K562 (cell line): ENCODE measurements around the gene LRFN2.

ENCODE experiments used
- CAMTA2 ChIP-seq: fragments of 250-450 bp; sonication (Bioruptor Pico); conservative IDR thresholded peaks from 2 replicates; pipeline ENCODE4 v1.5.1; 2022
- CHD2 ChIP-seq: IDR thresholded peaks from 2 replicates; pipeline ENCODE4 v1.6.1; 2011; ENCODE audit warnings: low read depth, low read length
- CTCF ChIP-seq, 3 experiments: IDR thresholded peaks in 2 of 3; conservative IDR thresholded peaks in 1 of 3; 2 replicates each; pipeline ENCODE4 v1.5.1; 2011 to 2012; ENCODE audit warnings: low read length in 3 of 3, mild to moderate bottlenecking in 3 of 3, control low read depth in 2 of 3, improper control_type of control experiment in 1 of 3, inconsistent platforms in 1 of 3, low read depth in 1 of 3, mixed read lengths in 1 of 3, moderate library complexity in 1 of 3; ENCODE audit not compliant: insufficient read depth in 2 of 3
- ELF1 ChIP-seq: fragments of 200-800 bp; sonication (Bioruptor generic); IDR thresholded peaks from 2 replicates; pipeline ENCODE4 v1.6.1; 2016; ENCODE audit warnings: missing genetic modification characterization, missing compliant biosample characterization
- FOXA1 ChIP-seq: fragments of 450-650 bp; IDR thresholded peaks from 2 replicates; pipeline ENCODE4 v1.6.1; 2016; ENCODE audit warnings: mild to moderate bottlenecking, borderline replicate concordance
- KLF1 ChIP-seq: fragments of 450-650 bp; IDR thresholded peaks from 2 replicates; pipeline ENCODE4 v1.6.1; 2016; ENCODE audit warnings: missing genetic modification characterization, missing compliant biosample characterization
- KLF16 ChIP-seq: IDR thresholded peaks from 2 replicates; pipeline ENCODE4 v1.6.1; 2016; ENCODE audit warnings: antibody characterized with exemption
- MEF2D ChIP-seq: conservative IDR thresholded peaks from 2 replicates; pipeline ENCODE4 v1.6.1; 2016; ENCODE audit warnings: low read depth, missing genetic modification characterization, missing compliant biosample characterization
- POLR2AphosphoS5 ChIP-seq: IDR thresholded peaks from 2 replicates; pipeline ENCODE4 v1.6.1; 2011; ENCODE audit warnings: mild to moderate bottlenecking, low read depth, low read length, moderate library complexity; ENCODE audit not compliant: control insufficient read depth, insufficient read depth
- XRCC3 ChIP-seq: fragments of 450-650 bp; IDR thresholded peaks from 2 replicates; pipeline ENCODE4 v1.6.1; 2017; ENCODE audit warnings: mild to moderate bottlenecking, moderate library complexity
- YY1 ChIP-seq, 3 experiments: IDR thresholded peaks; 2 replicates each; pipeline ENCODE4 v1.6.1; 2011; ENCODE audit warnings: low read length in 2 of 3, mild to moderate bottlenecking in 2 of 3, moderate library complexity in 2 of 3, borderline replicate concordance in 1 of 3, control low read depth in 1 of 3, low read depth in 1 of 3; ENCODE audit not compliant: insufficient read depth in 3 of 3, insufficient replicate concordance in 2 of 3, control insufficient read depth in 1 of 3, insufficient read length in 1 of 3; ENCODE audit errors: extremely low read depth in 1 of 3
- ZNF75A ChIP-seq: fragments of 450-650 bp; formaldehyde crosslinking; IDR thresholded peaks from 2 replicates; pipeline ENCODE4 v1.4.0; 2020; ENCODE audit warnings: mild to moderate bottlenecking
- TF ChIP-seq, protein P1 (sequence below): fragments of 450-650 bp; formaldehyde crosslinking; IDR thresholded peaks from 2 replicates; pipeline ENCODE4 v1.4.0; 2020; ENCODE audit warnings: mild to moderate bottlenecking, mixed read lengths

GRCh38 chr6:40520678-40521077 is 66.5 kb downstream of the LRFN2 start:
- TF ChIP-seq XRCC3, result no peak
- no peak for TF ChIP-seq KLF1 (tag)
- no peak for TF ChIP-seq ZNF75A (CRISPR knock-in tag)
- TF ChIP-seq CAMTA2, result no peak
- no peak for TF ChIP-seq CHD2
- no peak for TF ChIP-seq KLF16
- TF ChIP-seq POLR2AphosphoS5, result no peak
- TF ChIP-seq FOXA1, result no peak
- TF ChIP-seq ELF1, result no peak
- TF ChIP-seq, protein P1, sequence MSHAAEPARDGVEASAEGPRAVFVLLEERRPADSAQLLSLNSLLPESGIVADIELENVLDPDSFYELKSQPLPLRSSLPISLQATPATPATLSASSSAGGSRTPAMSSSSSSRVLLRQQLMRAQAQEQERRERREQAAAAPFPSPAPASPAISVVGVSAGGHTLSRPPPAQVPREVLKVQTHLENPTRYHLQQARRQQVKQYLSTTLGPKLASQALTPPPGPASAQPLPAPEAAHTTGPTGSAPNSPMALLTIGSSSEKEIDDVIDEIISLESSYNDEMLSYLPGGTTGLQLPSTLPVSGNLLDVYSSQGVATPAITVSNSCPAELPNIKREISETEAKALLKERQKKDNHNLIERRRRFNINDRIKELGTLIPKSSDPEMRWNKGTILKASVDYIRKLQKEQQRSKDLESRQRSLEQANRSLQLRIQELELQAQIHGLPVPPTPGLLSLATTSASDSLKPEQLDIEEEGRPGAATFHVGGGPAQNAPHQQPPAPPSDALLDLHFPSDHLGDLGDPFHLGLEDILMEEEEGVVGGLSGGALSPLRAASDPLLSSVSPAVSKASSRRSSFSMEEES (CRISPR knock-in tag), result no peak
- TF ChIP-seq CTCF (IDR thresholded peaks at IDR 0.05 in 2 of 3, conservative IDR thresholded peaks at IDR 0.05 in 1 of 3; ENCODE audit: insufficient read depth in 2 of 3, low read depth in 1 of 3, low read length in 3 of 3), result no peak
- TF ChIP-seq YY1 (IDR thresholded peaks at IDR 0.05; ENCODE audit: borderline replicate concordance in 1 of 3, control insufficient read depth in 1 of 3, extremely low read depth in 1 of 3, insufficient read depth in 3 of 3, insufficient read length in 1 of 3, insufficient replicate concordance in 2 of 3, low read depth in 1 of 3, low read length in 2 of 3), result no peak
- TF ChIP-seq MEF2D, result no peak
